ENCODE data around the gene TRAF7. TPM values are rescaled to one million over a fixed set of nuclear protein-coding genes. Genes with fewer than 3 reads are reported as not detected.

Gene TRAF7
- 26.8 to 66.2 TPM (median 54.0 TPM) in 5 replicates for total RNA-seq (2022; extraction: Qiagen RNA extraction; ENCODE audit: low read depth)

DNA sequence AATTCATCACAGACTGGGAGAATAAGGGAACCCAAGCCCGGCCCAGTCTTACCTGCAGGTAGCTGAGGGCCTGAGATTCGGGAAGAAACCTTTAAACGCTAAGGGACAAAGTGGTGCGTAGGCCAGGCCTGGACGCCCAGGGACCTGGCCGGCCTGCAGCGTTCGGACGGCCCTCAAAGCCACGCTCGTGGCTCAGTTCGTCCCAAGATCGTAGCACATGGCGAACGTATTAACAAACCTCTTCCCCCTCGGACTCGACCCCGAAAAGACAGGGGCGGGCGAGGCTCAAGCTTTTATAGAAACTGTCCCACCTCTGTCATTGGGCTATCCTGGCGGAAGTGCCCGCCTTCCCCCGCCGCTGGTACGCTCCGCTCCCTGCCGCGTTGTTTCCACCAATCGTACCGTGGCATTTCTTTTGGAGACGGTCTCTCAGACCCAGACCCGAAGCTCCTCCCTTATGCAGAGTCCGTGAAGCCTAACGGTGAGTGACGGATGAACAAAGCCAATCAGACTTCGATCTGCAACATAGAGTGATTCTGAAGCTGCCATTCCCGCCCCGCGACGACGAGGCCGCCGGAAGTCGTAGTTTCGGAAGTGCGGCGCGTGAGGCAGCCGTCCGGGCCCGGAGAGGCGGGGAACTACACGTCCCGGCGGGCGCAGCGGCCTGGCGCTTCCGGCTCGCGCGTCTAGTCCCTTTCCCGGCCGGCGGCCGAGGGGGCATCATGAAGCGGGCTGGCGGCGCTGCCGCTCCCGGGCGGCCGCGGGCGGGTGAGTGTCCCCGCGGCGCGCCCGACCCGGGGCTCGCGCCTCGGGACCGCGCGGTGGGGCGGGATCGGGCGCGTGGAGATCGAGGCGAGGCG, at the start of gene TRAF7:
Gene TRAF7, plus strand, starts transcription at position 692 of the 860 bp plus-strand sequence. CDS start 8,139 bp downstream, outside the sequence.

GRCh38 chr16:2135770-2136490, 19.7 kb upstream of the TRAF7 start, which contains the start of gene PKD1:
Gene PKD1, minus strand, starts transcription at chr16:2135898. Its CDS starts 209 bp downstream, at chr16:2135689.

GRCh38 chr16:2147981-2148671, 7.5 kb upstream of the TRAF7 start, which contains the start of gene RAB26:
Gene RAB26, plus strand, starts transcription at chr16:2148625. Its CDS starts 159 bp downstream, at chr16:2148784.

GRCh38 chr16:2196162-2196980, 40.8 kb downstream of the TRAF7 start, which contains the start of gene CASKIN1:
Gene CASKIN1, minus strand, starts transcription at chr16:2196605. Its CDS starts 173 bp downstream, at chr16:2196432.

GRCh38 chr16:2205104-2205966, 49.8 kb downstream of the TRAF7 start, which contains the start of gene MLST8:
Gene MLST8, plus strand, starts transcription at chr16:2205454. Its CDS starts 632 bp downstream, at chr16:2206086.

DNA sequence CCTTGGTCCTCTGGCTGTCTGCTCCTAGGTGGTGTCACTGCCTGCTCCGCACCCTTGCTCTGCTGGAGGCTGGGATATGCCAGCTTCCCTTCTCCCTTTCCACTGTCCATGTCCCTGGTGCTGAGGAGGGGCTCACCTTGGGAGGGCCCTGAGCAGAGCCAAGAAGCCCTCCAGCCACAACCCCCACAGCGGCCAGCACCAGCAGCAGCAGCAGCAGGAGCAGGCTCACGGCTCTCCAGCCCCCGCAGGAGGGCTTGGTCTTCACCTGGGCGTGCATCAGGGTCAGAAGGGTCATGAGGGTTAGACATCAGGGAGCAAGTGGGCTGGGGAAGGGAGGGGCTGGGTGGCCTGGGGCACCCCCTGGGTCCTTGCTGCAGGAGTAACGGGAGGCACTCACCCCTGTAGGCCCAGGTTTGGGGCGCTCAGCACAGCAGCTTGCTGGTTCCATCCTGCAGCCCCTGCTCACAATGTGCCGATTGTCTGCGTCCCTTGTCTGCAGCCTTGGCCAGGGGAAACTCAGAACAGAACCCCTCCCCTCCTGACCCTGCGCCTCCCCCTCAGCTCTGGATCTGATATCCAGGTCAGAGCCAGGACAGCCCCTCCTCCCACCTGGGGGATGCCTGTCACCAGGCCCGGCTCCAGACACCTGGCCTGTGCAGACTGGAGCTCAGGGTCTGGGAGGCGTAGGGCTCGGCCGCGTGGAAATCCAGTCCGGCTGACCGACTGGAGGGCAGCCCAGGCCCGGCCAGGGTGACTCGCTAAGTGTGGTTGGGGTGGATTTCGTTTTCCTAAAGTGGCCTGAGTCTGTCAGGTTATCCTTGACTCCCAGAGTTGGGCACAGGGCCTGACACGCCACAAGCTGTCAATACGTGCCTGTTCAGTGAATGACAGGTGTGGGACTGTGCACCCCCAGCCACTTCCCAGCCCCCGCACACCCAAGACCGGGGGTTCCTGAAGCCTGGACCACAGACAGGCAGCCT, 55.1 kb downstream of the TRAF7 start, which contains the start of gene BRICD5:
Gene BRICD5, minus strand, starts transcription at position 478 of the 980 bp plus-strand sequence. Its CDS starts 30 bp downstream, at position 448.

DNA sequence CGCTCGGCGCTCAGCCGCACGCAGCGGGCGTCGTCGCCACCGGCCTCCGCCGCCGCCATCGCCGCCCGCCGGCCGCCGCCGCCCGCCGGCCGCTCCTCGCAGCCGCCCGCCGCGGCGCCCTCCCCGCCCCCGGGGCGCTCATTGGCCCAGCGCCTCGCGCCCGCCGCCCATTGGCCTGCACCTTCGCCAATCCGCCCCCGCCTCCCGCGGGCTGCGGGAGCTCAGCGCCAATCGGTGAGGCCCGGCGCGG, 59.1 kb downstream of the TRAF7 start, which contains the start of gene PGP:
Gene PGP, minus strand, starts transcription at position 122 of the 250 bp plus-strand sequence. Its CDS starts 63 bp downstream, at position 59.

DNA sequence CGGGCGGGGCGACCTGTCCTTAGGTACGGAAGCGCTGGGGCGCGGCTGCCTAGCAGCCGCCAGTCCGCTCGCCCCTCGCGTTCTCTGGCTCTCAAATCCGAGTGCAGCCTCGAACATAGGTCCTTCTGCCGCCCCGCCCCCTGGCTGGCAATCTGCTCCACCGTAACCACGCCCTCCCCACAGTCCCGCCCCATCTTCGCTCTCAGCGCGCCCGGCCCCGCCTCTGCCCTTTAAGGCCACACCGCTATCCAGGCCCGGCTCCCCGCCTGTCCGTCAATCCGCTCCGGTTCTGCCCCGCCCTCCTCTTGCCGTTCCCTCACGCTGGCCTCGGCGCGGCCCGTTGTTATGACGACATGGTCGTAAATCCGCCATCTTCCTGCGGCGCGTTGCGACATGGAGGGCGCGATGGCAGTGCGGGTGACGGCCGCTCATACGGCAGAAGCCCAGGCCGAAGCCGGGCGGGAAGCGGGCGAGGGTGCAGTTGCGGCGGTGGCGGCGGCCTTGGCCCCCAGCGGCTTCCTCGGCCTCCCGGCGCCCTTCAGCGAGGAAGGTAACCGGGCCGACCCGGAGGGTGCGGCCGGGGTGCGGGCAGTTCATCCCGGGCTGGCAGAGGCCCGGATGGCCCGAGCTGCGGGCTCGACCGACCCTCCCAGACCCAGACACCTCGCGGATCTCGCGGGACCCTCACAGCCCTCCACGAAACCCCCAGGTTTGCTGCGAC, 67.8 kb downstream of the TRAF7 start, which contains the start of gene E4F1:
Gene E4F1, plus strand, starts transcription at position 371 of the 721 bp plus-strand sequence. Its CDS starts 23 bp downstream, at position 394.

Other genes starting within 250 kb of the TRAF7 start
- 1.9 to 3.8 TPM (median 2.9 TPM) in 5 replicates for gene HS3ST6, start 237.4 kb upstream of the TRAF7 start, total RNA-seq (2022; extraction: Qiagen RNA extraction; ENCODE audit: low read depth)
- gene MSRB1, start 212.6 kb upstream of the TRAF7 start, total RNA-seq (2022; extraction: Qiagen RNA extraction; ENCODE audit: low read depth), result 21.6 to 40.8 TPM (median 38.3 TPM) in 5 replicates
- gene RPL3L, start 201.1 kb upstream of the TRAF7 start, total RNA-seq (2022; extraction: Qiagen RNA extraction; ENCODE audit: low read depth), result not detected in 5 replicates
- 246 to 312 TPM (median 253 TPM) in 5 replicates for gene NDUFB10, start 196.2 kb upstream of the TRAF7 start, total RNA-seq (2022; extraction: Qiagen RNA extraction; ENCODE audit: low read depth)
- 2,814 to 5,362 TPM (median 5,215 TPM) in 5 replicates for gene RPS2, start 191.0 kb upstream of the TRAF7 start, total RNA-seq (2022; extraction: Qiagen RNA extraction; ENCODE audit: low read depth)
- not detected in 5 replicates for gene RNF151, start 188.9 kb upstream of the TRAF7 start, total RNA-seq (2022; extraction: Qiagen RNA extraction; ENCODE audit: low read depth)
- gene TBL3, start 183.7 kb upstream of the TRAF7 start, total RNA-seq (2022; extraction: Qiagen RNA extraction; ENCODE audit: low read depth), result 22.3 to 41.6 TPM (median 37.2 TPM) in 5 replicates
- 0.24 to 0.63 TPM (median 0.34 TPM) in 4 of 5 replicates, not detected in the other for gene NOXO1, start 174.3 kb upstream of the TRAF7 start, total RNA-seq (2022; extraction: Qiagen RNA extraction; ENCODE audit: low read depth)
- gene GFER, start 171.6 kb upstream of the TRAF7 start, total RNA-seq (2022; extraction: Qiagen RNA extraction; ENCODE audit: low read depth), result 29.3 to 47.4 TPM (median 42.7 TPM) in 5 replicates
- 4.4 to 8.7 TPM (median 8.3 TPM) in 5 replicates for gene SYNGR3, start 165.8 kb upstream of the TRAF7 start, total RNA-seq (2022; extraction: Qiagen RNA extraction; ENCODE audit: low read depth)
- gene ZNF598, start 146.0 kb upstream of the TRAF7 start, total RNA-seq (2022; extraction: Qiagen RNA extraction; ENCODE audit: low read depth), result 34.2 to 63.9 TPM (median 59.5 TPM) in 5 replicates
- gene NPW, start 136.0 kb upstream of the TRAF7 start, total RNA-seq (2022; extraction: Qiagen RNA extraction; ENCODE audit: low read depth), result 0.65 to 1.6 TPM (median 1.1 TPM) in 4 of 5 replicates, not detected in the other
- 32.5 to 64.5 TPM (median 58.3 TPM) in 5 replicates for gene NHERF2, start 128.9 kb upstream of the TRAF7 start, total RNA-seq (2022; extraction: Qiagen RNA extraction; ENCODE audit: low read depth)
- gene NTHL1, start 107.9 kb upstream of the TRAF7 start, total RNA-seq (2022; extraction: Qiagen RNA extraction; ENCODE audit: low read depth), result 30.3 to 50.9 TPM (median 43.8 TPM) in 5 replicates
- gene TSC2, start 107.8 kb upstream of the TRAF7 start, total RNA-seq (2022; extraction: Qiagen RNA extraction; ENCODE audit: low read depth), result 27.2 to 50.2 TPM (median 37.1 TPM) in 5 replicates
- 27.4 to 65.1 TPM (median 52.5 TPM) in 5 replicates for gene PKD1, start 19.9 kb upstream of the TRAF7 start, total RNA-seq (2022; extraction: Qiagen RNA extraction; ENCODE audit: low read depth)
- gene RAB26, start 7.2 kb upstream of the TRAF7 start, total RNA-seq (2022; extraction: Qiagen RNA extraction; ENCODE audit: low read depth), result 3.0 to 4.2 TPM (median 3.6 TPM) in 5 replicates
- gene CASKIN1, start 40.8 kb downstream of the TRAF7 start, total RNA-seq (2022; extraction: Qiagen RNA extraction; ENCODE audit: low read depth), result 0.29 to 1.5 TPM (median 0.56 TPM) in 5 replicates
- 33.6 to 52.3 TPM (median 51.7 TPM) in 5 replicates for gene MLST8, start 49.7 kb downstream of the TRAF7 start, total RNA-seq (2022; extraction: Qiagen RNA extraction; ENCODE audit: low read depth)
- gene BRICD5, start 55.1 kb downstream of the TRAF7 start, total RNA-seq (2022; extraction: Qiagen RNA extraction; ENCODE audit: low read depth), result 2.8 to 6.7 TPM (median 5.2 TPM) in 5 replicates
- gene PGP, start 59.1 kb downstream of the TRAF7 start, total RNA-seq (2022; extraction: Qiagen RNA extraction; ENCODE audit: low read depth), result 14.5 to 39.0 TPM (median 37.6 TPM) in 5 replicates
- gene E4F1, start 67.8 kb downstream of the TRAF7 start, total RNA-seq (2022; extraction: Qiagen RNA extraction; ENCODE audit: low read depth), result 11.9 to 30.7 TPM (median 24.8 TPM) in 5 replicates
- 0.75 to 2.1 TPM (median 1.6 TPM) in 5 replicates for gene DNASE1L2, start 80.7 kb downstream of the TRAF7 start, total RNA-seq (2022; extraction: Qiagen RNA extraction; ENCODE audit: low read depth)
- gene ECI1, start 95.8 kb downstream of the TRAF7 start, total RNA-seq (2022; extraction: Qiagen RNA extraction; ENCODE audit: low read depth), result 41.0 to 92.8 TPM (median 86.3 TPM) in 5 replicates
- gene RNPS1, start 112.3 kb downstream of the TRAF7 start, total RNA-seq (2022; extraction: Qiagen RNA extraction; ENCODE audit: low read depth), result 254 to 289 TPM (median 260 TPM) in 5 replicates
- 13.8 to 23.1 TPM (median 19.7 TPM) in 5 replicates for gene ABCA3, start 184.9 kb downstream of the TRAF7 start, total RNA-seq (2022; extraction: Qiagen RNA extraction; ENCODE audit: low read depth)